ENCODE results near the gene DTNA. TPM values are rescaled to one million over a fixed set of nuclear protein-coding genes. Genes with fewer than 3 reads are reported as not detected.
A peak's percentile ranks its signal among the peaks of the same experiment; 100 is the strongest.

The DTNA gene
- total RNA-seq, 1 donor from 2014 or later = 94.5 TPM

- Histone ChIP-seq H3K4me3 (ENCODE audit: low read length in 3 of 3) (no peak overlapping the region), H3K36me3 (ENCODE audit: control insufficient read depth in 3 of 3, insufficient read depth in 3 of 3, low read length in 3 of 3) (peaks cover 0 to 7% (median 5%) of the 10 kb centered on the region in 3 donors), H3K9ac (ENCODE audit: low read depth in 1 of 3, low read length in 3 of 3) (no peak overlapping the region), H3K4me1 (ENCODE audit: control insufficient read depth in 3 of 3, insufficient read depth in 3 of 3, low read length in 3 of 3) (peaks cover 5 to 15% (median 5%) of the 10 kb centered on the region in 3 donors), H3K27ac (ENCODE audit: low read depth, low read length) (no peak overlapping the region), H3K27me3 (ENCODE audit: control insufficient read depth in 3 of 3, insufficient read depth in 3 of 3, low read length in 3 of 3) (no peaks in the 10 kb centered on the region), H3K9me3 (ENCODE audit: control insufficient read depth in 3 of 3, low read length in 3 of 3) (no peaks in the 10 kb centered on the region)
Observed at GRCh38 chr18:34807106-34807796, 97.2 kb downstream of the DTNA start.

GRCh38 chr18:34808389-34808788 is 98.3 kb downstream of the DTNA start:
- Histone ChIP-seq H3K9ac (ENCODE audit: low read depth in 1 of 3, low read length in 3 of 3) (no peak overlapping the region), H3K4me1 (ENCODE audit: control insufficient read depth in 3 of 3, insufficient read depth in 3 of 3, low read length in 3 of 3) (peaks cover 0 to 8% (median 3%) of the 10 kb centered on the region in 3 donors), H3K27me3 (ENCODE audit: control insufficient read depth in 3 of 3, insufficient read depth in 3 of 3, low read length in 3 of 3) (no peaks in the 10 kb centered on the region), H3K36me3 (ENCODE audit: control insufficient read depth in 3 of 3, insufficient read depth in 3 of 3, low read length in 3 of 3) (peaks cover 7 to 15% (median 14%) of the 10 kb centered on the region in 3 donors), H3K9me3 (ENCODE audit: control insufficient read depth in 3 of 3, low read length in 3 of 3) (no peaks in the 10 kb centered on the region), H3K4me3 (ENCODE audit: low read length in 3 of 3) (no peak overlapping the region), H3K27ac (ENCODE audit: low read depth, low read length) (no peak overlapping the region)

- peaks cover 7 to 18% (median 14%) of the 10 kb centered on the region in 3 donors for H3K36me3 ChIP-seq (ENCODE audit: control insufficient read depth in 3 of 3, insufficient read depth in 3 of 3, low read length in 3 of 3)
- H3K9me3 ChIP-seq (ENCODE audit: control insufficient read depth in 3 of 3, low read length in 3 of 3) = no peaks in the 10 kb centered on the region
- no peak overlapping the region for H3K27ac ChIP-seq (ENCODE audit: low read depth, low read length)
Observed at GRCh38 chr18:34809451-34810072, 99.5 kb downstream of the DTNA start.

GRCh38 chr18:34816183-34816582 is 106.1 kb downstream of the DTNA start:
- no peaks in the 10 kb centered on the region for H3K9me3 ChIP-seq (ENCODE audit: control insufficient read depth in 3 of 3, low read length in 3 of 3)
- peaks cover 9 to 39% (median 18%) of the 10 kb centered on the region in 3 donors for H3K36me3 ChIP-seq (ENCODE audit: control insufficient read depth in 3 of 3, insufficient read depth in 3 of 3, low read length in 3 of 3)
- H3K4me3 ChIP-seq (ENCODE audit: low read length in 3 of 3) = no peak overlapping the region
- H3K4me1 ChIP-seq (ENCODE audit: control insufficient read depth in 3 of 3, insufficient read depth in 3 of 3, low read length in 3 of 3) = peaks cover 3 to 10% (median 7%) of the 10 kb centered on the region in 3 donors
- no peaks in the 10 kb centered on the region for H3K27me3 ChIP-seq (ENCODE audit: control insufficient read depth in 3 of 3, insufficient read depth in 3 of 3, low read length in 3 of 3)
- H3K27ac ChIP-seq (ENCODE audit: low read depth, low read length) = no peak overlapping the region
- H3K9ac ChIP-seq (ENCODE audit: low read depth in 1 of 3, low read length in 3 of 3) = no peak overlapping the region

More at GRCh38 chr18:34809451-34810072, 99.5 kb downstream of the DTNA start:
- H3K27me3 ChIP-seq (ENCODE audit: control insufficient read depth in 3 of 3, insufficient read depth in 3 of 3, low read length in 3 of 3) = no peaks in the 10 kb centered on the region
- H3K4me3 ChIP-seq (ENCODE audit: low read length in 3 of 3) = no peak overlapping the region
- no peak overlapping the region for H3K9ac ChIP-seq (ENCODE audit: low read depth in 1 of 3, low read length in 3 of 3)
- H3K4me1 ChIP-seq (ENCODE audit: control insufficient read depth in 3 of 3, insufficient read depth in 3 of 3, low read length in 3 of 3) = peaks cover 0 to 8% (median 3%) of the 10 kb centered on the region in 3 donors

GRCh38 chr18:34817636-34818035 is 107.5 kb downstream of the DTNA start:
- H3K27ac ChIP-seq (ENCODE audit: low read depth, low read length) = no peak overlapping the region
- H3K9ac ChIP-seq (ENCODE audit: low read depth in 1 of 3, low read length in 3 of 3) = peak overlapping the region in 1 of 3 donors; percentile 9
- H3K27me3 ChIP-seq (ENCODE audit: control insufficient read depth in 3 of 3, insufficient read depth in 3 of 3, low read length in 3 of 3) = no peaks in the 10 kb centered on the region
- no peak overlapping the region for H3K4me3 ChIP-seq (ENCODE audit: low read length in 3 of 3)
- peaks cover 15 to 23% (median 20%) of the 10 kb centered on the region in 3 donors for H3K4me1 ChIP-seq (ENCODE audit: control insufficient read depth in 3 of 3, insufficient read depth in 3 of 3, low read length in 3 of 3)
- H3K9me3 ChIP-seq (ENCODE audit: control insufficient read depth in 3 of 3, low read length in 3 of 3) = no peaks in the 10 kb centered on the region
- H3K36me3 ChIP-seq (ENCODE audit: control insufficient read depth in 3 of 3, insufficient read depth in 3 of 3, low read length in 3 of 3) = peaks cover 8 to 31% (median 12%) of the 10 kb centered on the region in 3 donors

- H3K4me3 ChIP-seq (ENCODE audit: low read length in 3 of 3) = no peak overlapping the region
- H3K36me3 ChIP-seq (ENCODE audit: control insufficient read depth in 3 of 3, insufficient read depth in 3 of 3, low read length in 3 of 3) = peaks cover 4 to 27% (median 9%) of the 10 kb centered on the region in 3 donors
- H3K27me3 ChIP-seq (ENCODE audit: control insufficient read depth in 3 of 3, insufficient read depth in 3 of 3, low read length in 3 of 3) = no peaks in the 10 kb centered on the region
- no peaks in the 10 kb centered on the region for H3K9me3 ChIP-seq (ENCODE audit: control insufficient read depth in 3 of 3, low read length in 3 of 3)
- H3K9ac ChIP-seq (ENCODE audit: low read depth in 1 of 3, low read length in 3 of 3) = no peak overlapping the region
- no peak overlapping the region for H3K27ac ChIP-seq (ENCODE audit: low read depth, low read length)
- H3K4me1 ChIP-seq (ENCODE audit: control insufficient read depth in 3 of 3, insufficient read depth in 3 of 3, low read length in 3 of 3) = peaks cover 15 to 23% (median 20%) of the 10 kb centered on the region in 3 donors
Observed at GRCh38 chr18:34818064-34818463, 108.0 kb downstream of the DTNA start.

- Histone ChIP-seq H3K4me1 (ENCODE audit: control insufficient read depth in 3 of 3, insufficient read depth in 3 of 3, low read length in 3 of 3) (peaks cover 15 to 23% (median 20%) of the 10 kb centered on the region in 3 donors), H3K9ac (ENCODE audit: low read depth in 1 of 3, low read length in 3 of 3) (no peak overlapping the region), H3K27ac (ENCODE audit: low read depth, low read length) (no peak overlapping the region), H3K9me3 (ENCODE audit: control insufficient read depth in 3 of 3, low read length in 3 of 3) (no peaks in the 10 kb centered on the region), H3K36me3 (ENCODE audit: control insufficient read depth in 3 of 3, insufficient read depth in 3 of 3, low read length in 3 of 3) (peaks cover 4 to 28% (median 16%) of the 10 kb centered on the region in 3 donors), H3K4me3 (ENCODE audit: low read length in 3 of 3) (no peak overlapping the region), H3K27me3 (ENCODE audit: control insufficient read depth in 3 of 3, insufficient read depth in 3 of 3, low read length in 3 of 3) (no peaks in the 10 kb centered on the region)
Observed at GRCh38 chr18:34820360-34821065, 110.4 kb downstream of the DTNA start.

- Histone ChIP-seq H3K27me3 (ENCODE audit: control insufficient read depth in 3 of 3, insufficient read depth in 3 of 3, low read length in 3 of 3) (no peaks in the 10 kb centered on the region), H3K4me1 (ENCODE audit: control insufficient read depth in 3 of 3, insufficient read depth in 3 of 3, low read length in 3 of 3) (peaks cover 12 to 13% (median 13%) of the 10 kb centered on the region in 3 donors), H3K27ac (ENCODE audit: low read depth, low read length) (no peak overlapping the region), H3K9ac (ENCODE audit: low read depth in 1 of 3, low read length in 3 of 3) (no peak overlapping the region), H3K4me3 (ENCODE audit: low read length in 3 of 3) (no peak overlapping the region), H3K36me3 (ENCODE audit: control insufficient read depth in 3 of 3, insufficient read depth in 3 of 3, low read length in 3 of 3) (peaks cover 4 to 31% (median 18%) of the 10 kb centered on the region in 3 donors), H3K9me3 (ENCODE audit: control insufficient read depth in 3 of 3, low read length in 3 of 3) (no peaks in the 10 kb centered on the region)
Observed at GRCh38 chr18:34821669-34822210, 111.6 kb downstream of the DTNA start.

GRCh38 chr18:34828093-34828492 is 118.0 kb downstream of the DTNA start:
- Histone ChIP-seq H3K36me3 (ENCODE audit: control insufficient read depth in 3 of 3, insufficient read depth in 3 of 3, low read length in 3 of 3) (peaks cover 4 to 42% (median 25%) of the 10 kb centered on the region in 3 donors), H3K9ac (ENCODE audit: low read depth in 1 of 3, low read length in 3 of 3) (no peak overlapping the region), H3K9me3 (ENCODE audit: control insufficient read depth in 3 of 3, low read length in 3 of 3) (no peaks in the 10 kb centered on the region), H3K4me1 (ENCODE audit: control insufficient read depth in 3 of 3, insufficient read depth in 3 of 3, low read length in 3 of 3) (no peaks in the 10 kb centered on the region), H3K27ac (ENCODE audit: low read depth, low read length) (no peak overlapping the region), H3K4me3 (ENCODE audit: low read length in 3 of 3) (no peak overlapping the region), H3K27me3 (ENCODE audit: control insufficient read depth in 3 of 3, insufficient read depth in 3 of 3, low read length in 3 of 3) (no peaks in the 10 kb centered on the region)
